ENCODE data around the gene KIF5C.
"Not testable (repeated sequence)": the region's sequence is repeated elsewhere in the genome, so short reads cannot be mapped to it uniquely, and the experiment has no call there.

KIF5C gene

DNA sequence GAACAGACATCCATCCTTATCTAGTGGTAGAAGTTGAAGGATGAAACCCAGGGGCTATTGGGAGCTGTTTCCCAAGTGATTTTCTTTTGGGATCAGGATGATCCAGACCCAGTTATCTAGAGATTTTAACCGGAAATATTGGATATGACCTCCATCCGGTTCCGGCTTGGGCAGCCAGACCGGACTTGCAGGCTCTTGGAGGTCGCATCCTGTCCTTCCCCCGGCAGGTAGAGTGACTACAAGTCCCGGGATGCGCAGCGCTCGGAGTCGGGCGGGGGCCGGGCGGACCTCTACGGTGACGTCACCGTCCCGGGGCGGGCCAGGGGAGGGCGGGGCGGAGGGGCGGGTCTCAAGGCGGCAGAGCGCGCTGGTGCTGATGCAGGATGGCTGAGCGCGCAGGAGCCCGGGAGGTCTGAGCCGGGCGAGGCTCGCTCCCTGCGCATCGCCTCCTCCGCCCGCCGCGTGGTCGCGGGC, at the start of gene KIF5C:
TSS of gene KIF5C (plus strand) at position 360 of the 474 bp plus-strand sequence. CDS start 391 bp downstream, outside the sequence.
- Mint-ChIP-seq H3K4me1 (ENCODE audit: low read depth) (peaks cover 16% of the 10 kb centered on the region), H3K9me3 (no peaks in the 10 kb centered on the region), H3K4me3 (peak within 1 kb of the TSS; percentile 79), H3K27ac (no peak within 1 kb of the TSS), H3K36me3 (ENCODE audit: low read depth) (no peaks in the 10 kb centered on the region), H3K27me3 (peaks cover 40% of the 10 kb centered on the region)

DNA sequence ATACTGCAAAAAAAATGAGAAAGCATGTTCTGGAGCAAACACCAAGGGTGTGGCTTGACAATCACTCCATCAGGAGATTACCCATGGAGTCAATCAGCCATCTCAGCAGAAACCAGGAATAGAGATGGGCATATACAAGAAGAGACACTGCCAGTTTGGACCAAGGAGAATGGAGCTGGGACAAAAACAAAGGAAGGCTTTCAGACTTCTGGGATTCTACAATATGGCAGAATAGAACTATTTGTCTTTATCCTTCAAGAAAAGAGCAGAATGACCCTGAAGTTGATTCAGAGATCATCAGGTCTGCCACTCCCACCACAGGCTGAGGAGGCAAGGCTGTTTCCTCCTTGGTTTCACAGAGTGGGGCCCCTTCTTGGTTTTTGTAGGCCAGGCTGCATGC, 48.2 kb upstream of the KIF5C start:
- no peaks in the 10 kb centered on the region for H3K36me3 Mint-ChIP-seq (ENCODE audit: low read depth)
- no peaks in the 10 kb centered on the region for H3K27me3 Mint-ChIP-seq
- H3K4me3 Mint-ChIP-seq, result no peak overlapping the region
- H3K27ac Mint-ChIP-seq, result no peak overlapping the region
- H3K4me1 Mint-ChIP-seq (ENCODE audit: low read depth), result no peaks in the 10 kb centered on the region
- no peaks in the 10 kb centered on the region for H3K9me3 Mint-ChIP-seq

DNA sequence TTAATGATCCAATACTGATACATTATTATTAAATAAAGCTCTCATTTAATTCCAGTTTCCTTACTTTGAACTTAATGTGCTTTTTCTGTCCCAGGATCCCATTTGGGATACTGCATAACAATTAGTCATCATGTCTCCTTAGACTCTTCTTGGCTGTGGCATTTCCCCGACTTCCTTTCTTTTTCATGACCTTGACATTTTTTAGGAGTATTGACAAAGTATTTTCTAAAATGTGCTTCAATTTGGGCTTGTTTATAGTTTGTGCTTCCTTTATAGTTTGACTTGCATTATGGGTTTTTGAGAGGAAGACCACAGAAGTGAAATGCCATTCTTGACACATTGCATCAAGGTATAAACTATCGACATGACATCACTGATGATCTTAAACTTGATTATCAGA, 46.1 kb upstream of the KIF5C start:
- Mint-ChIP-seq H3K4me1 (ENCODE audit: low read depth) (no peaks in the 10 kb centered on the region), H3K9me3 (no peaks in the 10 kb centered on the region), H3K27ac (no peak overlapping the region), H3K36me3 (ENCODE audit: low read depth) (no peaks in the 10 kb centered on the region), H3K27me3 (peaks cover 7% of the 10 kb centered on the region), H3K4me3 (no peak overlapping the region)

DNA sequence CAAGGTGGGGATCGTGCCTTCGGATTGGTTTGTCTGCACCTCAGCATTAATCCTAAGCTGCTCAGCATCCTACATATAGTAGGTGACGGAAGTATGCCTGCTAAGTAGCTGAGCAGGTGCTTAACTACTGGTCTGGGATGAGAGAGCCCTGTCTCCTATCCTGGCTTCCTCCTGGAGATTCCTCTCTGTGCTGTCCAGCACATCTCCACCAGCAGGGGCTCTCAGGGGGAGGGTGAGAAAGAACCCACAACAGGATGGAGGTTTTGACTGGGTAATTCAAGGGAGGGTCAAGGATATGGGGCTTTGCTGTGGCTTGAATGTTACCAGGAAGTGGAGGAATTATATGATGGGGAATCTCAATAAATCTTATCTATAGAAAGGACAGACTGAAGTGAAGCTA, 45.4 kb upstream of the KIF5C start:
- H3K27ac Mint-ChIP-seq, result no peak overlapping the region
- no peaks in the 10 kb centered on the region for H3K4me1 Mint-ChIP-seq (ENCODE audit: low read depth)
- H3K36me3 Mint-ChIP-seq (ENCODE audit: low read depth), result no peaks in the 10 kb centered on the region
- H3K27me3 Mint-ChIP-seq, result peaks cover 7% of the 10 kb centered on the region
- H3K4me3 Mint-ChIP-seq, result no peak overlapping the region
- H3K9me3 Mint-ChIP-seq, result no peaks in the 10 kb centered on the region

DNA sequence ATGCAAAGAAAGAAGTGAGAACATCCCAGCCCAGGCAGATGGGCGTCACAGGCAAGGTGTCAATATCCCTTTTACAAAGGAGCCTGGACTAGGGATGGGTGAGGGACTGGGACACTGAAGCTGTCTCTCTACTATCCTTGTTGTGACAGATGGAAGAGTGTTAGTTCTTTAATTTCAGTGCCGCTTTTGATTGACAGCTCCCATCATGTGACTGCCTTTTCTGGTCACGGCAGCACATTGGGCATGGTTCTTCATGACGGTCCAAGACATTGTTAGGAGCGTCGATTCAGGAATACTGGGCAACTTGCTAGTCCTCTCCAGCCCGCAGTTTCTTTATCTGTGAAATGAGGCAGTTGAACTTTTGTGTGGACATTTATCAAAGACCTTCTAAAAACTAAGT, 42.4 kb upstream of the KIF5C start:
- H3K9me3 Mint-ChIP-seq, result no peaks in the 10 kb centered on the region
- H3K27me3 Mint-ChIP-seq, result peaks cover 13% of the 10 kb centered on the region
- no peak overlapping the region for H3K27ac Mint-ChIP-seq
- H3K4me1 Mint-ChIP-seq (ENCODE audit: low read depth), result no peaks in the 10 kb centered on the region
- no peak overlapping the region for H3K4me3 Mint-ChIP-seq
- H3K36me3 Mint-ChIP-seq (ENCODE audit: low read depth), result no peaks in the 10 kb centered on the region

DNA sequence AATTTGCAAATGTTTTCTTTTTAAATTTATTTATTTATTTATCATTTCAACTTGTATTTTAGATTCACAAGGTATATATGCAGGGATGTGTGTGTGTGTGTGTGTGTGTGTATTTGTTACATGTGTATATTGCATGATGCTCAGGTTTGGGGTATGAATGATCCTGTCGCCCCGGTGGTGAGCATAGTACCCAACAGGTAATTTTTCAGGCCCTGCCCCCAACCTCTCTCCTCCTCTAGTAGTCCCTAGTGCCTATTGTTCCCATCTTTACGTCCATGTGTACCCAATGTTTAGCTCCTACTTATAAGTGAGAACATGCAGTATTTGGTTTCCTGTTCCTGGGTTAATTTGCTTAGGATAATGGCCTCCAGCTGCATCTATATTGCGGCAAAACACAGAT, 33.0 kb upstream of the KIF5C start:
- Mint-ChIP-seq H3K36me3 (ENCODE audit: low read depth) (peaks cover 4% of the 10 kb centered on the region), H3K4me3 (no peak overlapping the region), H3K27me3 (peaks cover 7% of the 10 kb centered on the region), H3K27ac (no peak overlapping the region), H3K4me1 (ENCODE audit: low read depth) (no peaks in the 10 kb centered on the region), H3K9me3 (peaks cover 9% of the 10 kb centered on the region)

DNA sequence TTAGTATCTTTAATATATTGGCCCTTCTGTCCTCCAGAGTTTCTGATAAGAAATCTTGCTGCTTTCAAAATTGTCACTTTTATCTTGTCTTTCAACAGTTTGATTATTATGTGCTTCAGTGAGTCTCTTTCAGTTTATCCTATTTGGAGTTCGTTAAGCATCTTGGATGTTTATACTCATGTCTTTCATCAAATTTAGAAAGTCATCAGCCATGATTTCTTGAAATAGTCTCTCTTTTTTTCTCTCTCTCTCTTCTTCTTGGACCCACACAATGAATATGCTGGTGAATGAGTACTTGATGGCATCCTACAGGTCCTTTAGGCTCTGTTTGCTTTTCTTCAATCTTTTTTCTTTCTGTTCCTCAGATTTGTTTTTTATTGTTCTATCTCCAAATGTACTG, 26.9 kb upstream of the KIF5C start:
- no peaks in the 10 kb centered on the region for H3K36me3 Mint-ChIP-seq (ENCODE audit: low read depth)
- peaks cover 13% of the 10 kb centered on the region for H3K9me3 Mint-ChIP-seq
- peaks cover 18% of the 10 kb centered on the region for H3K27me3 Mint-ChIP-seq
- no peak overlapping the region for H3K27ac Mint-ChIP-seq
- H3K4me3 Mint-ChIP-seq, result no peak overlapping the region
- H3K4me1 Mint-ChIP-seq (ENCODE audit: low read depth), result no peaks in the 10 kb centered on the region

DNA sequence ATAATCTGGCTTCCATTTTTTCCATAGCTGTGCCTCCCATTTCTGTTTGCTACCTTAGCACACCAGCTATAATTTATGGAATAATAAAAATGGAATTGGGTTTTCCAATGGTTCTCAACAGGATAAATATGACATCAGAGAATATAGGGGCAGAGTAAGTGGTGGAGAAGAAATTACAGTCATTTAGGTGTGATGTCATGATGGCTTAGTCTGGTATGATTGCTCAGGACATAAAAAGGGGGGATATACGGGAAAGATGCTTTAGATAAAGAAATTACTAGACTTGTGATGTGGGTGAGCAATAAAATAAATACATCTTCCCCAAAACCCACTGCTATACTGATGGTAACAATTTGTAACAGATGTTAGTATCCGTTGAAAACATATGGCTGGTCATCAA, 21.6 kb upstream of the KIF5C start:
- Mint-ChIP-seq H3K27me3 (peaks cover 21% of the 10 kb centered on the region), H3K9me3 (peaks cover 8% of the 10 kb centered on the region), H3K4me3 (no peak overlapping the region), H3K36me3 (ENCODE audit: low read depth) (no peaks in the 10 kb centered on the region), H3K27ac (no peak overlapping the region), H3K4me1 (ENCODE audit: low read depth) (no peaks in the 10 kb centered on the region)

DNA sequence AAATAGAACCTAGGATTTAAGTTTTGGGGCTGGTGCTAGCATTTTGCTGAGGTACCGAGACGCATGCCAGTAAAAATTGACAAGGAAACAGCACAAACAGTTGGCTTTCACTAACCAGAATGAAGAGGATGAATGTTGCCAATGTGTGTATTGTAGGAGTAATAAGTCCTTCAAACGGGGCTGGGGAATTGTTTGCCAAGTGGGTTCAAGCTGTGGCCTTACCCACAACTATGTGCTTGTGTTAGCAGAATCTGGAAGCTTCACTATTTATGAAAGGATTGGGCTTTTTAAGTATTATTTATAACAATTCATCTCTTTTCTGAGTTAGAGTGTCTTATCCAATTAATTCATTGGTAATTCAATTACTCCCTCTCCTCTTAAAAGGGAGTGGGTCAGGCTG, 15.0 kb upstream of the KIF5C start:
- no peaks in the 10 kb centered on the region for H3K36me3 Mint-ChIP-seq (ENCODE audit: low read depth)
- no peaks in the 10 kb centered on the region for H3K9me3 Mint-ChIP-seq
- no peak overlapping the region for H3K4me3 Mint-ChIP-seq
- no peak overlapping the region for H3K27ac Mint-ChIP-seq
- no peaks in the 10 kb centered on the region for H3K4me1 Mint-ChIP-seq (ENCODE audit: low read depth)
- peaks cover 12% of the 10 kb centered on the region for H3K27me3 Mint-ChIP-seq

DNA sequence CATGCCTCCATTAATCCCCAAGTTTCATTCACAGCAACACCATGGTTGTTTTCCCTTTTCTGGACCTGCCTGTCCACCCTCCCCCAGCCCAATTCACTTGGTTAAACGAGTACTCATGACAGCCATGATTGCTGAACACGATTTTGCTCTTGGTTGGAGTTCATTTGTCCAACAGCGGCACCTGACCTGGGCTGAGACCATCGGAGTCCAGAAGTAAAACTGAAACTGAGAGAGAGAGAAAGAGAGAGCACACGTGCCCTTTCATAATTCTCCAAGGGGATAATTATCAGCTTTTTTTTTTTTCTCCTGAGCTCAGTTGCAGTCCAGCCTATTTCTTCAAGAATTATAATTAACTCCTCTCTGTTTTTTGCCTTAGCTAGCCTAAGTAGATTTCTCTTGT, 13.7 kb upstream of the KIF5C start:
- no peak overlapping the region for H3K27ac Mint-ChIP-seq
- no peaks in the 10 kb centered on the region for H3K4me1 Mint-ChIP-seq (ENCODE audit: low read depth)
- no peak overlapping the region for H3K4me3 Mint-ChIP-seq
- H3K9me3 Mint-ChIP-seq, result no peaks in the 10 kb centered on the region
- no peaks in the 10 kb centered on the region for H3K36me3 Mint-ChIP-seq (ENCODE audit: low read depth)
- H3K27me3 Mint-ChIP-seq, result peaks cover 19% of the 10 kb centered on the region

DNA sequence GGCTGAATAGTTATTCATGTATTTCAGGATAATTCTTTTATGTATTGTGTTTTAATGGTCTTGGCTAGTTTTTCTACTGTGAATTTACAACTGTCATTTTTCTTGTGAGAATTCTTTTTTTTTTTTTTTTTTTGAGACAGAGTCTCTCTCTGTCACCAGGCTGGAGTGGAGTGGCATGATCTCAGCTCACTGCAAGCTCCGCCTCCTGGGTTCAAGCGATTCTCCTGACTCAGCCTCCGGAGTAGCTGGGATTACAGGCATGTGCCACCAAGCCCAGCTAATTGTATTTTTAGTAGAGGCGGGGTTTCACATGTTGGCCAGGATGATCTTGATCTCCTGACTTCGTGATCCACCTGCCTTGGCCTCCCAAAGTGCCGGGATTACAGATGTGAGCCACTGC, 12.5 kb upstream of the KIF5C start:
- H3K9me3 Mint-ChIP-seq; H3K4me1 Mint-ChIP-seq (ENCODE audit: low read depth); H3K36me3 Mint-ChIP-seq (ENCODE audit: low read depth); H3K4me3 Mint-ChIP-seq; H3K27ac Mint-ChIP-seq: not testable (repeated sequence)
- H3K27me3 Mint-ChIP-seq, result peaks cover 22% of the 10 kb centered on the region

DNA sequence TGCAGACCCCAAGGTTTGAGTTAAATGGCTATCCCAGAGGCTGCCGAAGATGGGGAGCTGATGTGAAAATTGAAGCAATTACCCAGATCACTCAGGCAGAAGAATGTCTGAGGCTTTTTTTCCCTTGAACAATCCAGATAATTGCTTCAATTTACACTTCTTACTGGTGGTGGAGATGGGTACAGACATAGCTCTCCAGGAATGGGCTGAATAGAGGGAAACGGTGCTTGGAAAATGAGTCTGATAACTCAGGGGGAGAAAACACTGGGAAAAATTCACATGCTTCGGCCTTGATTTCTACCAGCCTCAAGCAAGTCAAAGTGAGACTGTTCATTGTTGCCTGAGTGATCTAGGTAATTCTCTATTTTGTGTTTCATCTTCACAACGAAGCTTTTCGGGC, 9.5 kb upstream of the KIF5C start:
- H3K4me1 Mint-ChIP-seq (ENCODE audit: low read depth), result peaks cover 4% of the 10 kb centered on the region
- no peak overlapping the region for H3K27ac Mint-ChIP-seq
- no peak overlapping the region for H3K4me3 Mint-ChIP-seq
- no peaks in the 10 kb centered on the region for H3K36me3 Mint-ChIP-seq (ENCODE audit: low read depth)
- H3K9me3 Mint-ChIP-seq, result peaks cover 6% of the 10 kb centered on the region
- H3K27me3 Mint-ChIP-seq, result peaks cover 42% of the 10 kb centered on the region

DNA sequence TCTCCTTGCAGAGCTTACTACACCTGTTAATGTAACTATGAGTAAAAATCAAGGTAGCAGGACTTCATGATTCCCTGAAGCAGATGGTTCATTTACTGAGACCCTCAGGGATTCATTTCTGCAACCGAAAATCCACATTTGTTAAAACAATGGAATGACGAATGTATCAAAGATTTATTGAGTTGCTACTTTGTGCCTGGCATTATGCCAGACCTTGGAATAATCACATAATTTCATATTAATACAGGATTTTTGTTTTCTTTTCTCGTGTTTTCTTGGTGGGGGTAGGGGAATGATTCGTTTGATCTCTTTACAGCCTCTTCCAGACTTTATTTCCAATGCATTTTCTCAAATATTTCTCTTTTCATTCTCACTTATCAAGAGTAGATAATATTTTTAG, 8.9 kb upstream of the KIF5C start:
- Mint-ChIP-seq H3K27me3 (peaks cover 42% of the 10 kb centered on the region), H3K9me3 (peaks cover 6% of the 10 kb centered on the region), H3K27ac (no peak overlapping the region)

DNA sequence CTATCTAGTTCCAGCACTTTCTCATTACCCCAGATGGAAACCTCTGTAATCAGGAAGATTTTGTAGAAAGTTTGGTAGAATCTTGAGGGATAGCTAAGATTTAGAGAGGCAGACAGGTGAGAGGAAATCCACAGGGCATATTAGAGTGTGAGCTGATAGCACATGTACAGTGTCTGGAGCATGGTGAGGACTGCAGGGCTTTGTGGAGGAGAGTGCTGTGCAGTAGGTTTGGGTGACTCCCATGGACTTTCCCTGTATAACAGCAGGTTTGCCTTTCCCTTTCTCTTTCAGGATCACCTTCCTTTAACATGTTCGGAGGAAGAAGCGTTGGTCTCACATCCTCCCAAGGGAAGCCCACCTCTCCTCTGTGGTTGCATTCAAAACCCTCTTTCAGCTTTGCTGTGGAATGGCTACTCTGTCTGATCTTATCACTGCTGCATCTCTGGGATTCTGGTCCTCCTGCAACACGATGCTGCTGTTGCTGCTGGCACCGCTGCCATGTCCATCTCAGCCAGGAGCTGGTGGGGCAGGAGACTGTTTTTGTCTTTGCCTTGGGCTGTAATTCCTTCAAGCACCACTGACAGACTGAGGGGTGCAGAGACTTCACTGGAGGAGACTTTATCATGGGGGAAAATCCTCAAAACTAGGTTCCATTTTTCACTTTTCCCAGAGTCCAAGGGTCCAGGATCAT, 7.8 kb upstream of the KIF5C start:
- H3K36me3 Mint-ChIP-seq (ENCODE audit: low read depth), result no peaks in the 10 kb centered on the region
- peaks cover 4% of the 10 kb centered on the region for H3K4me1 Mint-ChIP-seq (ENCODE audit: low read depth)
- H3K27me3 Mint-ChIP-seq, result peaks cover 43% of the 10 kb centered on the region
- no peak overlapping the region for H3K27ac Mint-ChIP-seq
- no peak overlapping the region for H3K4me3 Mint-ChIP-seq
- H3K9me3 Mint-ChIP-seq, result peaks cover 6% of the 10 kb centered on the region

More for the DNA sequence above, 8.9 kb upstream of the KIF5C start:
- peaks cover 4% of the 10 kb centered on the region for H3K4me1 Mint-ChIP-seq (ENCODE audit: low read depth)
- no peak overlapping the region for H3K4me3 Mint-ChIP-seq
- no peaks in the 10 kb centered on the region for H3K36me3 Mint-ChIP-seq (ENCODE audit: low read depth)

DNA sequence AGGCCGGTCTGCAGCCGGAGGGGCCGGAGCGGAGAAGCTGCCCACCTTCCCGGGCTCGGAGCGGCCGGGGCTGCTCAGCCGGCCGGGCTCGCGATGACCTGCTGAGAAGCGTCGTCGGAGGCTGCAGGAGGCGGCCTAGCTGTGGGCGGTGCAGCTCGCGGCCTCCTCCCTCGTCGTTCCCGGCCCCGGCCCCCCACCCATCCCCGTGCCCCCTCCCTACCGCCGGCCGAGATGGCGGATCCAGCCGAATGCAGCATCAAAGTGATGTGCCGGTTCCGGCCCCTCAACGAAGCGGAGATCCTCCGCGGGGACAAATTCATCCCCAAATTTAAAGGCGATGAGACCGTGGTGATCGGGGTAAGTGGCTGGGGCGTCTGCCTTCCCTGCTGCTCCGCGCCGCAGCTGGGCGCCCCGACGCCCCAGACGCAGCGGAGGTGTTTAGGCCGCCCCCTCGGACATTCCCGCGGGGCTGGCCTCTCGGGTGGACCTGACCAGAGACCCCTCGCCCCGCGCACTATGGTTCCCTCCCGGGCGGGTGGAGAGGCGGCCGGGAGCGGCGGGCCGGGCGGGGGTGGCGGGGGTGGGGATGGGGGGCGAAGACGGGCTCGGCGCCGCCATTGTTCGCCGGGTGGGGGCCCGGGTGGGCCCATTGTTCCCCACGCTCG, 492 bp downstream of the KIF5C start:
- Mint-ChIP-seq H3K4me1 (ENCODE audit: low read depth) (peaks cover 12% of the 10 kb centered on the region), H3K27ac (no peak overlapping the region), H3K4me3 (peak overlapping the region; percentile 70), H3K36me3 (ENCODE audit: low read depth) (no peaks in the 10 kb centered on the region), H3K27me3 (peaks cover 36% of the 10 kb centered on the region), H3K9me3 (peaks cover under 1% of the 10 kb centered on the region)

DNA sequence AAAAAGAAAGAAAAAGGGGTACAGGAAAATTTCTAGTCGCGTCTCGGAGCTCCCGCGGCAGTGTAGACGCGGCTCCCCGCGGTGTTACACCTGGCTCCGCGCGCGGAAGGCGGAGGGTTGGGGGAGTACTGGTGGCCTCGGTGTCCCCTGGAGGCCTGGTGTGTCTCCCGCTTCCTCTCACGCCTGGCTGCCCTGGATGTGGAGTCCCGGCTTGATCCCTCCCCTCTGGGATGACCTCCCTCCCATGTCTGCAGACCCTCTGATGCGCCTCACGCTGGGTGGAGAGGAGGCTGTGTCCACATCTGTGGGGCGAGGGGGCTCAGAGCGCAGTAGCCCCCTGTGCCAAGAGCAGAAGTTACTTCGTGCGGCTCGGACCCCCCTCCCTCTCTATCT, 1.2 kb downstream of the KIF5C start:
- Mint-ChIP-seq H3K36me3 (ENCODE audit: low read depth) (no peaks in the 10 kb centered on the region), H3K27ac (no peak overlapping the region), H3K4me3 (peak overlapping the region; percentile 79), H3K4me1 (ENCODE audit: low read depth) (peaks cover 12% of the 10 kb centered on the region), H3K27me3 (peaks cover 36% of the 10 kb centered on the region), H3K9me3 (peaks cover 4% of the 10 kb centered on the region)

Measured in stimulated activated naive CD8-positive, alpha-beta T cell treated with anti-CD3 and anti-CD28 coated beads, Interleukin-15, Interleukin-2, amounts not matched to agents 100 ng/mL and 50 ng/mL, for 24 hours (primary cell).